ENCODE data around the gene FAF1.
A peak's percentile ranks its signal among the peaks of the same experiment; 100 is the strongest.
"Not testable (repeated sequence)": the region's sequence is repeated elsewhere in the genome, so short reads cannot be mapped to it uniquely, and the experiment has no call there.

The FAF1 gene

DNA sequence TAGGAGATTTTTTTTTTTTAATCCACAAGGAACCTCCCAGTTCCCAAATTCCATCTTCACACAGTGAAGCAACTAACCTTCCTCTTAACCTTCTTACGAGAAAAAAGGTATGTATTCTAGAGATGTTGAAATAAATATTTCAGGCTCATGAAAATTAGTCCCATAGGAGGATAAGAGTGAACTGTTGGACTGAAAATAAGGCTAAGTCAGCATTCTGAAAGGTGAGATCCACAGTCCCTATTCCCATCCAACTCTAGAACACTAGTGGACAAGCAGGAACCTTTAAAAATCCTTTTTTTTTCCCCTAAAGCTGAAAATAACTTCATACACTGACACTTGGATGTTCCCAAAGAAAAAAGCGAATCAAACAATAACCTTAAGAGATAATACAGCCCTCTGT lies 44.4 kb downstream of the FAF1 start:
- H3K27me3 Mint-ChIP-seq = no peaks in the 10 kb centered on the region
- H3K4me1 Mint-ChIP-seq = peaks cover 30% of the 10 kb centered on the region
- ATAC-seq = no peak
- no peaks in the 10 kb centered on the region for H3K36me3 Mint-ChIP-seq
- no peak overlapping the region for H3K27ac Mint-ChIP-seq
- H3K4me3 Mint-ChIP-seq = no peak overlapping the region
- H3K9me3 Mint-ChIP-seq = no peaks in the 10 kb centered on the region

DNA sequence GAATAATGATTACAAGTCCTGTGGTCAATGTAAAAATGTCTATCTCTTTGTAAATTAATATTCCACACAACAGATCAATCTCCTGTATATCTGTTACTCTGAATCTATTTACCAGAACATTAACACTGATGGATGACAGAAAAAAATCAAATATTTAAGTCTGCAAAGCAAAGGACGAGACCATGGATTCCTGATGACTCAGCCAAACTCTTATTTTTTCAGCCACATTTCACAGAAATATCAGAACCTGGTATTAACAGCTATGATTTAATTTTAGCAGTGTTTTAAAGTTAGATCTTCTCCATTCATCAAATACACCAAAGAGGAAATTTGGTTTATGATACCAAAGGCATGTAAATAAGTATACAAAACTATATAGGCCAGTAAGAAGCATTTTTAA lies 46.1 kb downstream of the FAF1 start:
- H3K27ac Mint-ChIP-seq = no peak overlapping the region
- peaks cover 10% of the 10 kb centered on the region for H3K36me3 Mint-ChIP-seq
- no peak overlapping the region for H3K4me3 Mint-ChIP-seq
- no peak for ATAC-seq
- peaks cover 30% of the 10 kb centered on the region for H3K4me1 Mint-ChIP-seq
- no peaks in the 10 kb centered on the region for H3K9me3 Mint-ChIP-seq
- no peaks in the 10 kb centered on the region for H3K27me3 Mint-ChIP-seq

DNA sequence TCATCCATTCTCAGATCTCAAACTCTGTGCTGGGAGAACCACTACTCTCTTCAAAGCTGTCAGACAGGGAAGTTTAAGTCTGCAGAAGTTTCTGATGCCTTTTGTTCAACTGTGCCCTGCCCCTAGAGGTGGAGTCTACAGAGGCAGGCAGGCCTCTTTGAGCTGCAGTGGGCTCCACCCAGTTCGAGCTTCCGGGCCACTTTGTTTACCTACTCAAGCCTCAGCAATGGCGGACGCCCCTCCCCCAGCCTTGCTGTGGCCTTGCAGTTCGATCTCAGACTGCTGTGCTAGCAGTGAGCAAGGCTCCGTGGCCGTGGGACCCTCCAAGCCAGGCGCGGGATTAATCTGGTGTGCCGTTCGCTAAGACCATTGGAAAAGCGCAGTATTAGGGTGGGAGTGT lies 49.7 kb downstream of the FAF1 start:
- Mint-ChIP-seq H3K4me1 (peaks cover 12% of the 10 kb centered on the region), H3K36me3 (peaks cover 22% of the 10 kb centered on the region), H3K9me3 (peaks cover 11% of the 10 kb centered on the region)
- ATAC-seq, H3K27ac Mint-ChIP-seq, H3K4me3 Mint-ChIP-seq, H3K27me3 Mint-ChIP-seq: not testable (repeated sequence)

DNA sequence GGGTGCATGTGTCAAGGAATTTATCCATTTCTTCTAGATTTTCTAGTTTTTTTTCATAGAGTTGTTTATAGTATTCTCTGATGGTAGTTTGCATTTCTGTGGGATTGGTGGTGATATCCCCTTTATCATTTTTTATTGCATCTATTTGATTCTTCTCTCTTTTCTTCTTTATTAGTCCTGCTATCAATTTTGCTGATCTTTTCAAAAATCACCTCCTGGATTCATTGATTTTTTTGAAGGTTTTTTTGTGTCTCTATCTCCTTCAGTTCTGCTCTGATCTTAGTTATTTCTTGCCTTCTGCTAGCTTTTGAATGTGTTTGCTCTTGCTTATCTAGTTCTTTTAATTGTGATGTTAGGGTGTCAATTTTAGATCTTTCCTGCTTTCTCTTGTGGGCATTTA lies 52.5 kb downstream of the FAF1 start:
- not testable (repeated sequence) for ATAC-seq, H3K27me3 Mint-ChIP-seq, H3K4me3 Mint-ChIP-seq, H3K27ac Mint-ChIP-seq
- Mint-ChIP-seq H3K36me3 (peaks cover 22% of the 10 kb centered on the region), H3K4me1 (peaks cover 10% of the 10 kb centered on the region), H3K9me3 (peaks cover 11% of the 10 kb centered on the region)

DNA sequence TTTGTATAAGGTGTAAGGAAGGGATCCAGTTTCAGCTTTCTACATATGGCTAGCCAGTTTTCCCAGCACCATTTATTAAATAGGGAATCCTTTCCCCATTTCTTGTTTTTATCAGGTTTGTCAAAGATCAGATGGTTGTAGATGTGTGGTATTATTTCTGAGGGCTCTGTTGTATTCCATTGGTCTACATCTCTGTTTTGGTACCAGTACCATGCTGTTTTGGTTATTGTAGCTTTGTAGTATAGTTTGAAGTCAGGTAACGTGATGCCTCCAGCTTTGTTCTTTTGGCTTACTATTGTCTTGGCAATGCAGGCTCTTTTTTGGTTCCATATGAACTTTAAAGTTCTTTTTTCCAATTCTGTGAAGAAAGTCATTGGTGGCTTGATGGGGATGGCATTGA lies 54.0 kb downstream of the FAF1 start:
- H3K27me3 Mint-ChIP-seq, H3K4me3 Mint-ChIP-seq, ATAC-seq, H3K27ac Mint-ChIP-seq: not testable (repeated sequence)
- H3K9me3 Mint-ChIP-seq = peaks cover 11% of the 10 kb centered on the region
- H3K36me3 Mint-ChIP-seq = peaks cover 22% of the 10 kb centered on the region
- peaks cover 10% of the 10 kb centered on the region for H3K4me1 Mint-ChIP-seq

DNA sequence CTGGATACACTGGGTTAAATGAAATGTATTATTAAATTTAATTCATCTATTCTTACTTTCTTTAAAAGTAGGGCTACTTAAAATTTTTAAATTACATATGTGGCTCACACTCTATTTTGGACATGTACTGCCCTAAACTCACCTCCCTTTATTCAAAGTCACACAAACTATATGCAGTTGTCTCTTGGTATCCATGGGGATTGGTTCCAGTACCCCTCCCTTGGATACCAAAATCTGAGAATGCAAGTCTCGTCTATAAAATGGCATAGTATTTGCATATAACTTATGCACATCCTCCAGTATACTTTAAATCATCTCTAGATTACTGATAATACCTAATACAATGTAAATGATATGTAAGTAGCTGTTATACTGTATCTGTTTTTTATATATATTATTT lies 57.6 kb downstream of the FAF1 start:
- Mint-ChIP-seq H3K4me1 (peaks cover 12% of the 10 kb centered on the region), H3K9me3 (peaks cover 5% of the 10 kb centered on the region), H3K27me3 (no peaks in the 10 kb centered on the region), H3K36me3 (peaks cover 6% of the 10 kb centered on the region), H3K4me3 (no peak overlapping the region), H3K27ac (no peak overlapping the region)
- no peak for ATAC-seq

DNA sequence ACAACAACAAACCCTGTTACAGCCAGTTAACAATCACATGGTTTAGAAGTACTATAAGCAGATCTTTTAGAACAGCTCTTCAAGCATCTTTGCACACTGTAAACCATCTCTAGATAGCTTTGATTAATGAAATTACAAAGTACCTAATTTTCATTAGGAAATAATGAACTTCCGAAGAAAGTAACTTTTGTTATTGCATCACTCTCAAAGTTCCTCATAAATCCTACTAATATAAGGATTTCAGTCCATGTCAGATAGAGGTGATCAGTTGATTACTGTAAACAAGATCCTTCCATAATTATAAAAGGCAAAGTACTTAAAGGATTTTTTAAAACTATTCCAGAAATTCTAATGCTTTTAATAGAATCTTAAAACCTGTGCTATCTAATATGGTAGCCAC lies 58.2 kb downstream of the FAF1 start:
- Mint-ChIP-seq H3K9me3 (peaks cover 5% of the 10 kb centered on the region), H3K4me1 (peaks cover 12% of the 10 kb centered on the region), H3K27ac (no peak overlapping the region), H3K36me3 (peaks cover 6% of the 10 kb centered on the region), H3K4me3 (no peak overlapping the region), H3K27me3 (no peaks in the 10 kb centered on the region)
- no peak for ATAC-seq

DNA sequence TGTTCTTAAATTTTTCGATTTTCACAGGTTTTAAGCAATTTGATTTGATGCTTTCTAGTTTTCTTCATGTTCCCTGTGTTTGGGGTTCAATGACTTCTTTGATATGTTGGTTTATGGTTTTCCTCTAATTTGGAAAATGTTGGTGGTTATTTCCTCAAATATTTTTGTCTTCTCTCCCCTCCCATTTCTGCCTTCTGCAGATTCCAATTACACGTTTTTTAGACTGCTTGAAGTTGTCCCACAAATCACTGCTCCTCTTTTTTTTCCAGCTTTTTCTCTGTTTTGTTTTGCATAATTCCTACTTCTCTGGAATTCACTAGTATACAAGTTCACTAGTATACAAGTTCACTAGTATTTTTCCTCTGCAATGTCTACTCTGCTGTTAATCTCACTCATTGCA lies 61.3 kb downstream of the FAF1 start:
- no peak overlapping the region for H3K27ac Mint-ChIP-seq
- no peak for ATAC-seq
- peaks cover 27% of the 10 kb centered on the region for H3K4me1 Mint-ChIP-seq
- no peaks in the 10 kb centered on the region for H3K27me3 Mint-ChIP-seq
- H3K9me3 Mint-ChIP-seq = no peaks in the 10 kb centered on the region
- H3K4me3 Mint-ChIP-seq = no peak overlapping the region
- H3K36me3 Mint-ChIP-seq = peaks cover 11% of the 10 kb centered on the region

DNA sequence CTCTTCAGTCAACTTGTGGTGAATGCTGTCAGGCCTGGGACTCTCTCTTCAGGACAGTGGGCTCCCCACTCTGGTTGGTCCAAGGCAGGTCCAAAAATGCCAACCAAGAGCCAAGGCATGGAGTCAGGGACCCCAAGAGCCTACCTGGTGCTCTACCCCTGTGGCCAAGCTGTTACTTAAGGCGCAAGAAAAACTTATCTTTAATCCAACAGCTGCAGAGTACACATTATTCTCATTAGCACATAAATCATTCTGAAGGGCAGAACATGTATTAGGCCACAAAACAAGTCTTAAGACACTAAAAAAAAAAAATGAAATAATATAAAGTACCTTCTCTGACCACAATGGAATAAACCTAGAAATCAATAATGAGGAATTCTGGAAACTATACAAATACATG lies 65.7 kb downstream of the FAF1 start:
- H3K27ac Mint-ChIP-seq = no peak overlapping the region
- peaks cover 27% of the 10 kb centered on the region for H3K36me3 Mint-ChIP-seq
- peaks cover 38% of the 10 kb centered on the region for H3K4me1 Mint-ChIP-seq
- H3K9me3 Mint-ChIP-seq = peaks cover 3% of the 10 kb centered on the region
- ATAC-seq = no peak
- H3K4me3 Mint-ChIP-seq = no peak overlapping the region
- H3K27me3 Mint-ChIP-seq = no peaks in the 10 kb centered on the region

DNA sequence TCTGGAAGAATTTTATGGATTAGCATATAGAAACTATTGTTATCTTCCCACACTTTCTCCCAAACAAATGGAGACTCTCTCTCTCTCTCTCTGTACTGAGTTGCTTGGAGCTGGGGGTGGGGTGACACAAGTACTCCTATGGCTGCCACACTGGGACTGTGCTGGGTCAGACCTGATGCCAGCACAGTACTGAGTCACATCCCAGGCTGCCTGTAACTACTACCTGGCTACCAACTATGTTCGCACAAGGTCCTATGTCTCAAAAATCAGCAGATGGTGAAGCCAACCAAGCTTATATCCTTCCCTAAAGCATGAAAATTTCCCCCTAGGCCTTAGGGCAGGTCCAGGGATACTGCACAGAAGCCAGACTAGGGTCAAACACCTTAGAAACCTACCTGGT lies 66.6 kb downstream of the FAF1 start:
- Mint-ChIP-seq H3K9me3 (peaks cover 3% of the 10 kb centered on the region), H3K36me3 (peaks cover 27% of the 10 kb centered on the region), H3K27me3 (no peaks in the 10 kb centered on the region), H3K4me3 (no peak overlapping the region), H3K4me1 (peaks cover 32% of the 10 kb centered on the region), H3K27ac (no peak overlapping the region)
- ATAC-seq = no peak

DNA sequence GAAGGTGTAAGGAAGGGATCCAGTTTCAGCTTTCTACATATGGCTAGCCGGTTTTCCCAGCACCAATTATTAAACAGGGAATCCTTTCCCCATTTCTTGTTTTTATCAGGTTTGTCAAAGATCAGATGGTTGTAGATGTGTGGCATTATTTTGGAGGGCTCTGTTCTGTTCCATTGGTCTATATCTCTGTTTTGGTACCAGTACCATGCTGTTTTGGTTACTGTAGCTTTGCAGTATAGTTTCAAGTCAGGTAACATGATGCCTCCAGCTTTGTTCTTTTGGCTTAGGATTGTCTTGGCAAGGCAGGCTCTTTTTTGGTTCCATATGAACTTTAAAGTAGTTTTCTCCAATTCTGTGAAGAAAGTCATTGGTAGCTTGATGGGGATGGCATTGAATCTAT lies 72.5 kb downstream of the FAF1 start:
- ATAC-seq, H3K27me3 Mint-ChIP-seq, H3K27ac Mint-ChIP-seq, H3K4me3 Mint-ChIP-seq: not testable (repeated sequence)
- H3K9me3 Mint-ChIP-seq = peaks cover 10% of the 10 kb centered on the region
- peaks cover 11% of the 10 kb centered on the region for H3K36me3 Mint-ChIP-seq
- peaks cover 18% of the 10 kb centered on the region for H3K4me1 Mint-ChIP-seq

DNA sequence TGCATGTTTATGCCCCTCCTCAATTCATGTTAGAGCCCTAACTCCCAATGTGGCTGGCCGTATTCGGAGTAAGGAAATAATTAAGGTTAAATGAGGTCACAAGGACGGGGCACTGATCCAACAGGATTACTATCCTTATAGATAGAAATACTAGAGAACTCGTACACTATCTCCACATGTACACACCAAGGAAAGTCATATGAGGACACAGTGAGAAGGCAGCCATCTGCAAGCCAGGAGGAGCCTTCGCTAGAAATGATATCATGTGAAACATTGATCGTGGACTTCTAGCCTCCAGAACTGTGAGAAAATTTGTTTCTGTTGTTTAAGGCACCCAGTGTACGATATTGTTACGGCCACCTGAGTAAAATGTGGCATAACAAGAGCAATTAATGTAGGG lies 79.7 kb downstream of the FAF1 start:
- Mint-ChIP-seq H3K9me3 (peaks cover 4% of the 10 kb centered on the region), H3K36me3 (peaks cover 5% of the 10 kb centered on the region), H3K4me3 (no peak overlapping the region), H3K4me1 (peaks cover 36% of the 10 kb centered on the region), H3K27ac (no peak overlapping the region), H3K27me3 (no peaks in the 10 kb centered on the region)
- ATAC-seq = no peak

DNA sequence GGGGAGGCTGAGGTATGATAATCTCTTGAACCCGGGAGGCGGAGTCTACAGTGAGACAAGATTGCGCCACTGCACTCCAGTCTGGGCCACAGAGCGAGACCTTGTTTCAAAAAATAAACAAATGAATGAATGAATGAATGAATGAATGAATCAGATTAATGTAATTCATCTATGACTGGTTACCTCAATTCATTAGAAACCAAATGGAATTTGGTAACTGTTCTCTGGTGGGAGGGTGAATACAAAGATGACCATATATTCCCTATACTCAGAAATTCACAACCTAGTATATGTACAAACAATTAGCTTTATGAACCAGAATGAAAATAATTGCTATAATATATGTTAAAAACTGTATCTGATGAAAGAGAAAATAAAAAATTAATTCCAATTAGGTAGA lies 80.9 kb downstream of the FAF1 start:
- no peaks in the 10 kb centered on the region for H3K9me3 Mint-ChIP-seq
- no peaks in the 10 kb centered on the region for H3K36me3 Mint-ChIP-seq
- no peak overlapping the region for H3K4me3 Mint-ChIP-seq
- peaks cover 27% of the 10 kb centered on the region for H3K4me1 Mint-ChIP-seq
- no peak for ATAC-seq
- H3K27ac Mint-ChIP-seq = no peak overlapping the region
- H3K27me3 Mint-ChIP-seq = no peaks in the 10 kb centered on the region

DNA sequence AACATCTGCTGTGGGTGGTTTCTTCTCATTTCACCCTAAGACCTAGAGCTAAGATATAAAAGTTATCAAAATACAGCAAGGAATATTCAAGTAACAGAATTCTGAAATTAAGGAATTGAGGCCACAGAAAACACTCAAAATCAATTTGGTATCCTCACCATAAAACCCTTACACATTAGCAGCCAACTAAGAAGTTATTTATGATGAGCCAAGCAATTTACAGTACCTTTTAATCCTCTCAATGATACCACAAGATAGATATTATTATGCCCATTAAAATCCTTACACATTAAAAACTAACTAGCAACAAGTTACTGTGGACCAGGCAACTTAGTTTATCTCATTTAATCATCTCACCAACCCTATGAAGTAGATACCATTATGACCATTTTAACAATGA lies 81.6 kb downstream of the FAF1 start:
- Mint-ChIP-seq H3K27me3 (no peaks in the 10 kb centered on the region), H3K27ac (no peak overlapping the region), H3K4me1 (peaks cover 26% of the 10 kb centered on the region), H3K4me3 (no peak overlapping the region), H3K36me3 (no peaks in the 10 kb centered on the region), H3K9me3 (no peaks in the 10 kb centered on the region)
- no peak for ATAC-seq

DNA sequence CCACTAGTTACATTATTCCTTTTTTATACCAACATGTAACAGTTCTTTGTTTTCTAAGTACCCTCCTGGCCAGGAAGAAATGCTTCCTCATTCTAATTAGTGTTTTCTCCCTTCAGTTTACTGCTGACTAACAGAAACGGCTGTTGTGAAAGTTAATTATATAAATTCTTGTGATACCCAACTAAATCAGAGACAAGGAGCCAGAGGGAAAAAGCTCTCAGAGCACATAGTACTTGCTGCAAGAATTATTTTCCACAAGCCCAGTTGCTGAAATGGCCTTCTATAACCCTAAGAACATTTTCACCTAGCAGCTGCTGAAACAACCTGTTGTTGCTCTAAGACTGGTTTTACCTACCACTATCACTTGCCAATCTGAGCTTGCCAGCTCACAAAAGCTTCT lies 82.4 kb downstream of the FAF1 start:
- H3K36me3 Mint-ChIP-seq = no peaks in the 10 kb centered on the region
- ATAC-seq = no peak
- no peak overlapping the region for H3K4me3 Mint-ChIP-seq
- no peak overlapping the region for H3K27ac Mint-ChIP-seq
- no peaks in the 10 kb centered on the region for H3K9me3 Mint-ChIP-seq
- peaks cover 28% of the 10 kb centered on the region for H3K4me1 Mint-ChIP-seq
- H3K27me3 Mint-ChIP-seq = no peaks in the 10 kb centered on the region

DNA sequence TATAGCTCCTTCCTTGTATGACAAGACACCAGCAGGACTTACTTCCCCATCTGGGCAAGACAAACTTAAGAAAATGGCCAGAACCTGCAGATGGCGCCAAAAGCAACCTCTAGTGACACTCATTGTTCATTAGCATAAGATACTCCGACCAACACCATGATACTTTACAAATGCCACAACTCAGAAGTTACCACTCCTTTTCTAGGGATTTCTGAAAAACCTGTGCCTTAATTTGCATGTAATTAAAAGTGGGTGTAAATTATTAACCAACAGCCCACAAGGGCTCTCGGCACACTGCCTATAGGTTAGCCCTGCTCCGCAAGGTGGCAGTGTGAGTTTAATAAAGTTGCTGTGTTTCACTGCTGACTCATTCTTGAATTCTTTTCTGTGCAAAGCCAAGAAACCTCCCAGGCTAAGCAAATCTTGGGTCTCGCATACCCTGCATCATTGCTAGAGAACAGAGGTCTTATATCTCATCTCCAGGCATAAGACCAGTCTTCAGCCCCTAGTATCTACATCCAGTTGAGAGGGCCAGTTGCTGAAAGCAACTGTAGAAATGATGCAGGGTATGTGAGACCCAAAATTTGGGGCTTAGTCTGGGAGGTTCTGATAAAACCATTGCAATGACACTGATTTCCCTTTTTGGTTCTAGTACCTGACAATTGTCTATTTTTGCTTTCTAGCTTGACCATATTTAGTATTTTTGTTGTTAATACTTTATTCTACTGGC lies 86.4 kb downstream of the FAF1 start:
- Mint-ChIP-seq H3K36me3 (no peaks in the 10 kb centered on the region), H3K27ac (peak overlapping the region; percentile 60), H3K4me3 (peak overlapping the region; percentile 77), H3K9me3 (no peaks in the 10 kb centered on the region), H3K27me3 (no peaks in the 10 kb centered on the region), H3K4me1 (peaks cover 22% of the 10 kb centered on the region)
- peak; percentile 95 for ATAC-seq

DNA sequence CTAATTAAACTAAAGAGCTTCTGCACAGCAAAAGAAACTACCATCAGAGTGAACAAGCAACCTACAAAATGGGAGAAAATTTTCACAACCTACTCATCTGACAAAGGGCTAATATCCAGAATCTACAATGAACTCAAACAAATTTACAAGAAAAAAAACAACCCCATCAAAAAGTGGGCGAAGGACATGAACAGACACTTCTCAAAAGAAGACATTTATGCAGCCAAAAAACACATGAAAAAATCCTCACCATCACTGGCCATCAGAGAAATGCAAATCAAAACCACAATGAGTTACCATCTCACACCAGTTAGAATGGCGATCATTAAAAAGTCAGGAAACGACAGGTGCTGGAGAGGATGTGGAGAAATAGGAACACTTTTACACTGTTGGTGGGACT lies 95.2 kb downstream of the FAF1 start:
- peaks cover 43% of the 10 kb centered on the region for H3K36me3 Mint-ChIP-seq
- peaks cover 22% of the 10 kb centered on the region for H3K4me1 Mint-ChIP-seq
- not testable (repeated sequence) for H3K27me3 Mint-ChIP-seq, H3K4me3 Mint-ChIP-seq, ATAC-seq, H3K27ac Mint-ChIP-seq
- H3K9me3 Mint-ChIP-seq = peaks cover 21% of the 10 kb centered on the region

All from stimulated activated memory B cell treated with anti-CD40 and anti-IgM and Interleukin-4, amounts not matched to agents 10 μg/mL and 1 μg/mL and 100 μg/mL, for 72 hours (primary cell).